ENCODE results near the gene LRRN4CL.
A peak's percentile ranks its signal among the peaks of the same experiment; 100 is the strongest.
"Not testable (repeated sequence)": the region's sequence is repeated elsewhere in the genome, so short reads cannot be mapped to it uniquely, and the experiment has no call there.

Gene LRRN4CL

DNA sequence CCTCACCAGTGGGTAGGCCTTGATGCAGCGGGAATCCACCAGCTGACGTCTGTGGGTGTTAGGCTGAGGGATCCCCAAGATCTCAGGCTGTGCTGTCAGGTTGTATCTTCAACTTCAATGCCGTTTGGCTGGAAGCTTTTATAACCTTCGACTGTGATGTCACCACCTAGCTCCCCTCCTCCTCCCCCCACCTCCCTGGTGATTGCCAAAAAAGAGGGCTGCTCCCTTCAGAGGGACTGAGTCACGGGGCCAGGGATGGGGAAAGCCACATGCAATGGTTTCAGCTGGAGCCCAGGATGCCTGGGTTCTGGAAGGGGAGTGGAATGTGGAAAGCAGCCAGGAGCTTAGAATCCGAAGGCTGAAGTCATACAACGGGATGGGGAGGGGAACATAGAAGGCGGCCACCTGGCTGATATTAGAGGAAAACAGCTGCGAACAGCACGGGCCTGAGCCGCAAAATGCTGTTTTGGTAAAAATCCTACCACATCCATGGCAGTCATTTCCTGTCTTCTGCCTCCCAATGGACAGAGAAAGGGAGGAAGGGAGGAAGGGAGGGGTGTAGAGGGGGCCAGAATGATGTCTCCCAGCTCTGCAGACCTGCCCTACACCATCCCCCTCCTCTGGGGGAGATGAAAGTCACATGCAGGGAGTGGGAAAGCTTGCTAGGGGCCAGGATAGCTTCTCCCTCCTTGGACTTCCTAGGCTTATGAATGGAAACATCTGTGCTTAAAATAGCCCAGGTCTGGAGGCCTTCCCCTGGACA is at the start of gene LRRN4CL:
Gene LRRN4CL, minus strand, starts transcription at position 110 of the 763 bp plus-strand sequence. CDS start 1,022 bp downstream, outside the sequence.
- no peak for DNase-seq

DNA sequence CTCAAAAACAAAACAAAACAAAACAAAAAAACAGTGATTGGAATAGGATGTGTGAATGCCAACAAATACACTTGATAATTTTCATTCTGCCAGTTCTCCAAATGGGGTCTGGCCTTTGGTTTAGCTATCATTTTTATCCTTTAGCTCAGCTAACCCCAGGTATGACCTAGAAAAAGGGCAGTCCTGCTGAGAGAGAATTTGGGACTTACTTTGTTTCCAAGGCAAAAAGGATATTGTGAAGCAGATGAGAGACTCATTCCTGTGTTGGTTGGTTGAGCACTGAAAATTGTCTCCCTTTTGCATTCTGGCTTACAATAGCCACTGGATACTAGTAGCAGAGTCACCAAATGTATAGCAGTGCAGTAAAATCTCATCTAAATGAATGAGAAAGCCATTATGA is 47.9 kb upstream of the LRRN4CL start:
- DNase-seq: no peak

DNA sequence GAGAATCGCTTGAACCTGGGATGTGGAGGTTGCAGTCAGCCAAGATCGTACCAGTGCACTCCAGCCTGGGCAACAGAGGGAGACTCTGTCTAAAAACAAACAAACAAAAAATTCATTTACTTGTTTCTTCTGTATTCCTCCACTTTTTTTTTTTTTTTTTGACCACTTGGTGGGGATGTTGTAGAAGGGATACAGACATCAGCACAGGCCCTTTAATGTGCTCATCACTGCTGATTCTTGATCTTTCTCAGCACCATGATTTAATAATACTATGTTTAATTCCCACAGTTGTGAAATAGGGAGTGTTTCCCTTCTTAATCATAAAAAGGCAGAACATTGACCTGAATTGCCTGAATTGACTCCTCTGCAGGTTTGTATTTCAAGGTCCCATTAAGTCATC is 43.5 kb upstream of the LRRN4CL start:
- no peak for DNase-seq

DNA sequence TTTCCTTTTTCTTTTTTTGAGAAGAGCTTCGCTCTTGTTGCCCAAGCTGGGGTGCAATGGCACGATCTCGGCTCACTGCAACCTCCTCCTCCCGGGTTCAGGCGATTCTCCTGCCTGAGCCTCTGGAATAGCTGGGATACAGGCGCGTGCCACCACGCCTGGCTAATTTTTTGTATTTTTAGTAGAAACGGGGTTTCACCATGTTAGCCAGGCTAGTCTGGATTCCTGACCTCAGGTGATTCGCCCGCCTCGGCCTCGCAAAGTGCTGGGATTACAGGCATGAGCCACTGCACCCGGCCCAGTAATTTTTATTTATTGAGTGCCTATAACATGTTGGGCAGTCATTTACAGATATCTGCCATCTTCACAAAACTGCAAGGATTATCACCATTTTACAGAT is 40.7 kb upstream of the LRRN4CL start:
- DNase-seq: not testable (repeated sequence)

DNA sequence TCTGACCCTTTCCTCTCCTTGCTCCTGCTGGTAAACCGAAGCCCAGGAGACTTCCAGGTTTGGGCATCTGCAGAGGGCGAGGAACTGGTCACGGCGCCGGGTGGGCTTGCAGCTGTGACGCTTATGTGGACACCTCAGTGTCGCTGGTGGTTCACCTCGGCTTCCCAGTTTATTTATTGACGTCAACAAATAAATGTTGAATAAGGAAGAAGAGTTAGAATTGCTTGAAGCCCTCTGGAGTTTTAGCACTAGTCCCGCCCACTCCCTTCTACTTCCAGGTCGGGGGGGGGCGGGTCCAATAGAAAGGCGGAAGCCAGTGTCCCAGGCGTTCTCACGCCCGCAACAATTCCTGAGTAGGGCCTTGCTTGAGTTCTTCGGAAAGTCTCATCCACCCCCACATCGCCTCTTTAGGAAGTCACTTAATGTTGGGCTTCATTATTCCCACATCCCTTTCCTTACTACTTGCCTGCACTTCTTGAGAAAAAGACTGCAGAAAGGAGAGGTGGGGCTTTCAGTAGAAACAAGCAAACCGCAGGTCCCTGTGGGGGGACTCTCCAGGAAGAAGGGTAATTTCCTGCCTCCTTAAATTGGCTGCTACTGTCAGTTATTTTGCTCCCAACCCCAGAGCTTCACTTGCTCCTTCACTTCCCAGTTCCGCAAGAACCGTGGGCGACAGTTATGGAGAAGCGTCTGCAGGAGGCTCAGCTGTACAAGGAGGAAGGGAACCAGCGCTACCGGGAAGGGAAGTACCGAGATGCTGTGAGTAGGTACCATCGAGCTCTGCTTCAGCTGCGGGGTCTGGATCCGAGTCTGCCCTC is 39.0 kb upstream of the LRRN4CL start, which contains the start of gene TTC9C:
Gene TTC9C, plus strand, starts transcription at position 316 of the 818 bp plus-strand sequence. Its CDS starts 363 bp downstream, at position 679.
- peak; percentile 66 for DNase-seq

DNA sequence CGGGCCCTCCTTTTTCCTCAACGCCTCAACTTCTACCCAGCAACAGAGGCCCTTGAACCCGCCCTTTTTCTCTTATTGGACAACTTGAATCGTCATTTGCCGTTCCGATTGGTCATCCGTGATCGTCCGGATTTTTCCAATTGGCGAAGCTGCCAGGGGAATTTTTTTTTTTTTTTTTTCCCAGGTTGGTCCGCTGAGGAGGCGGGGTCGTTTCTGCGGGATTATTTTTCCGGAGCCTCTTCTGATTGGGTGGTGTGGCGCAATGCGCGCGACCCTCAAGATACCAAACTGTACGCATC is 38.5 kb upstream of the LRRN4CL start:
- peak; percentile 92 for DNase-seq

DNA sequence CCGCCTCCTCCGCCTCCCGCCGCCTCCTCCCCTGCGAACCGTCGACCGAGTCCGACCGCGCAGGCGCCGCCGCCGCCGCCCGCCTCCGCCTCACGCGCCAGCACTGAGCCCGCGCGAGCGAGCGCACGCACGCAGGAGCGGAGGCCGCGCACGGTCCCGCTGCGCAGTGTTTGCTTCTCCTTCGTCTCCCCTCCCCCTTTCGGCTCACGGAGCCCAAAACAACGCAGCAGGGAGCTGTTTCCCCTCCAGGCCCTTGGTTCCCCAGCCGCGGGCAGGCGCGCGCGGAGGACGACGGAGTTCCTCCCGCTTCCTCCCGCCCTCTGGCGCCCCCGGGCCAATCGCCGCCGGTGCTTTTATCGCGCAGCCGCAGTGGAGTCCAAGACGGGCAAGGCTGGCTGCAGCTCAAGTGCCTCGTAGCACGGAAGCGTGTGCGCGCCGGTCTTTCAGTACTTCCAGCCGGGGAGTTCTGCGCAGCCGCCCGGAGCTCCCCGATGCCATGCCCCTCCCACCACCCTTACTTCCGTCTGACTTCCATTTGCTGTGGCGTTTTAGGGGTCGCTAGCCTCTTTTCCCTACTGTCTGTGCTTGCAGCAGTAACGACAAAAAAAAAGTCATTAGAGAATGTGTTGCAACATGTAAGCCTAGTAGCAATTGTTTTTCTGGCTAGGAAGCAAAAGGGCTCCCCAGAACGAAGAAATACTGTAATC is 38.0 kb upstream of the LRRN4CL start, which contains the start of gene HNRNPUL2:
Gene HNRNPUL2, minus strand, starts transcription at position 293 of the 707 bp plus-strand sequence. CDS start 301 bp downstream, outside the sequence.
- peak; percentile 93 for DNase-seq

DNA sequence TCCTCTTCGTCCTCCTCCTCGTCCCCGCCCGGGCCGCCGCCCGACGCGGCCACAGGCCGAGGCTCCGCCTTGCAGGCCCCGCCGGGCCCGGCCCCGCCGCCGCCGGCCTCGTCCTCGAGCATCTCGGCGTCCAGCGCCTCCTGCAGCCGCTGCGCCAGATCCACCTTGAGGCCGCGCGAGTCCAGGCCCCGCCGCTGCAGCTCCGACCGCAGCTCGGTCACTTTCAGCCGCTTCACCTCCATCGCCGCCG is 37.5 kb upstream of the LRRN4CL start:
- no peak for DNase-seq

DNA sequence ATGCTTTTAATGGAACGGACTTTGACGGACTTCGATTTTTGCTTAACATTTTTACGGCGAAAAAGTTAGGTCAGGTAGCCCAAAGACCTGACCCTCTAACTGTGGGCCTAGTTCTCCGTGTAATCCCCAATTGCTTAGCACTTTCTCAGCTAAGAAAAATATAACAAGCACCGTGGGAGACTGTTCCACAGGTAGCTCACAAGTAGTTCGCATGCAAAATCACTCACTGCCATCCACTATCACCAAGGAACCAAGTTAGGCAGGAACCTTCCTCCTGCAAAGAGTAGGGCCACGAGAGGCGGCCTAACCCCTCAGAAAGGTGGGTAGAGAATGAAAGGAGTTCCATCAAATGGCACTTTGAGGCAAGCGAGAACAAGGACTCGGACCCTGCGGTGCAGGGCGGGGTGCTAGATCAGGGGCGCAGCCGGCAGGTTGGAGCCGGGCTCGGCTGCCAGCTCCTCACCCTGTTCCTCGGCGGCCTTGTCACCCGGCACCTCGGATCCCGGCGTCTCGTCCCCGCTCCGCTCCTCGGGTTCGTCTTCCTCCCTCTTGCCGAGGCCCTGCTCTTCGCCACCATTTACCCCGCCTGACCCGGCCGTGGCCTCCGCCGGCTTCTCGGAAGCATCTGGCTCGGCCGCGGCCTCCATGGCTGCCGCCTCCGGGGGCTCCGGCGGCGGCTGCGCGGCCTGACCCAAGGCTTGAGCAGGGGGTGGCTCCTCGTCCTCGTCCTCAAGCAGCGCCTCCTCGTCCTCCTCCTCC is 37.0 kb upstream of the LRRN4CL start:
- DNase-seq: no peak

DNA sequence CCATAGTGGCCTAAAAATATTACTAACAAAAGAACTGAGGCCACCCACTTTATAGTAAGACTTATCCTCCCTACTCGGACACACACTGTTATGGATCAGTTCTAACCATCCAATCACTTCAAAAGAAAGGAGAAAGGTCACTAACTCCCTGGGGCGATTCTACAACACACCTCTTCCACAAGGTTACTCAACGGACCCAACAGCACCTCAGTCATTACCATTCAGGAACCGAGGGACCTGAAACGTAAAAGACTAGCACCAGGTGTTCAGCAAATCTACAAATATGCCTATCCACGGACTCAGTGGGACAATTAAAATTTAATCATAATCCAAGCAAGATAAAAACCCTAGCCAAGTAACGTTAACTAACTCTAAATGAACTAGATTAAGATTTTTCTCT is 36.3 kb upstream of the LRRN4CL start:
- DNase-seq: no peak

DNA sequence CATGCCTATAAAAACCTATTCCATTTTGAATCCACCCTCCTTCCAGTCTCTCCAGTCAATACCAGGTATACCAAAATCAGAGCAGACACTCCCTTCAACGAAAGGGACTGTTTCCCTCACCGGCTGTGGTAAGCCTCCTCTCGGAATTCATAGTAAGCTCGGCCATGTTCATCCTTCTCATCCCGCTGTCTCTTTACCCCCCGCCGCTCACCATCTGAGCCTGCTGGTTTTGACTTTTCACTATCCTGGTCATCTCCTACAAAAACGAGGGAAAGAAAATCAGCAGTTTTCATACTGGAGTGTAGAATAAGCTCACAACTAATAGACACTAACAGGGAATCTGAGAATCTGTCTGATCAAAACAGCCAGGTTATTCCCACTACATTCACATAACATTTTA is 34.8 kb upstream of the LRRN4CL start:
- no peak for DNase-seq

DNA sequence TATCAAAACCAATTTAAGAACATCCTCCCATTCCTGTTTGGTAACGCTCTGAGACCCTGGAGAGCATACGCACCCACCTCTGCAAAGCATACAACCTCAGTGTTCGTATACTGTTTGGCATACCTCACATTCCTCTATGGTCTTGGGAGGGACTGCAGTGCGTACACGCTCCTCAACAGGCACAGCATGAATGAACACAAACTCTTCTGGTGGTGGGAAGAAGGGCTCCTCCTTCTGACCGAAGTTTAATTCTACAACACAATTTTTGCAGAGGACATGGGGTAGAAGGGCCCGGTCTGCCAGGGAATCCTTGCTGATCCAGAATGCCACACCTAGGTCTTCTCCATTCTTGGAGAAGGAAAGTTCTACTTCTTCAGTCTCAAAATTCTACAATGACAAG is 32.7 kb upstream of the LRRN4CL start:
- no peak for DNase-seq

DNA sequence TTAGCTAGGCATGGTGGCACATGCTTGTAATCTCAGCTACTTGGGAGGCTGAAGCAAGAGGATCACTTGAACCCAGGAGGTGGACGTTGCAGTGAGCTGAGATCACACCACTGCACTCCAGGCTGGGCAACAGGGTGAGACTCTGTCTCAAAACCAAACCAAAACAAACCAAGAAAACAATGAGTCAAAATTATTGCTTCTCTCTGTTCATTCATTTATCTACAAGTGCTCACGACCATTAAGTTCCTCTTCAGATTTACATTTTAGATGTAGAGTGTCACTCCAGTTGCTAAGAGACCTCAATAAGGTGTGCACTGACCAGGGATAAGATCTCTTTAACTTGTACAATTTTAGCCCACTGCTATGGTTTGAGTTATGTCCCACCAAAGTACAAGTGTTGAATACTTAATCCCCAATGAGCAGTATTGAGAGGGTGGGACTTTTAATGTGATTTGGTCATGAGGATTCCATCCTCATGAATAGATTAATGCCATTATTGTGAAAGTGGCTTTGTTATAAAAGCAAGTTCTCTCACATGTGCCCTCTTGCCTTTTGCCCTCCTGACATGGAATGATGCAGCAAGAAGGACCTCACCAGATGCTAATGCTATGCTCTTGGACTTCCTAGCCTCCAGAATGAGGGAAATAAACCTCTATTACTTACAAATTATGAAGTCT is 30.1 kb upstream of the LRRN4CL start:
- DNase-seq: no peak

DNA sequence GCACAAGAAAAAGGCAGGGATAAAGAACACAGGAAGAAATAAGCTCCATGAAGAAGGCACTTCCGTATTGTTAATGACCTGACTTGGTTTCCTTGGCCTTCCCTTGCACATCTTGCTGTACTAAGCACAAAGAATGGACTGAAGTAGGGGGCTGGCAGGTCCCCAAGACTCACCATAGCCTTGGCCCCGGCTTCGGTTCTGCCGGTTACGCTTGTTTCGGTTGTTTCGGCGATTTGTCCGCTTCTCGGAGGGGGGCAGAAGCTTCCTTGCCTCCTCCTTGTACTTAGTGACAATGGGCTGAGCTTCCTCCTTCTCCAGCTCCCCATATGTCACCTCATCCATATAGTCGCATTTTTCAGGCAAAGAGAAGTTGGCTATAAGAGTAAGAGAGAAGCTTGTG is 27.5 kb upstream of the LRRN4CL start:
- DNase-seq: no peak

DNA sequence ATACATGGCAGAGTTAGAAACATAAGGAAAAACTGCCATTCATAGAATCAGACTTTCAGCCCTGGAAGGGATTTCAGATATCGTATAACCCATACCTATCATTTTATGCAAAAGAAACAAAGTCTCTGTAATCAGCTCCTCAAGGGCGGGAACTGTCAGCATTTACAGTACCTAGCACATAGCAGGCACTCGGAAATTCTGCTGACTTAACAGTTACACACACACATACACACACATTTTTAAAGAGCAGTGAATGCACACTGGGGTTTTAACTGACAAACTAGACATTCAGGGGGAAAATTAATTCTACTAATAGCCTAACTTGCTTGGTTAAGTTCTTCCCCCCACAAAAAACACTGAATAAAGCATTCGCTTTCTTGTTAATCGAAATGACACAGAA is 26.9 kb upstream of the LRRN4CL start:
- DNase-seq: no peak

DNA sequence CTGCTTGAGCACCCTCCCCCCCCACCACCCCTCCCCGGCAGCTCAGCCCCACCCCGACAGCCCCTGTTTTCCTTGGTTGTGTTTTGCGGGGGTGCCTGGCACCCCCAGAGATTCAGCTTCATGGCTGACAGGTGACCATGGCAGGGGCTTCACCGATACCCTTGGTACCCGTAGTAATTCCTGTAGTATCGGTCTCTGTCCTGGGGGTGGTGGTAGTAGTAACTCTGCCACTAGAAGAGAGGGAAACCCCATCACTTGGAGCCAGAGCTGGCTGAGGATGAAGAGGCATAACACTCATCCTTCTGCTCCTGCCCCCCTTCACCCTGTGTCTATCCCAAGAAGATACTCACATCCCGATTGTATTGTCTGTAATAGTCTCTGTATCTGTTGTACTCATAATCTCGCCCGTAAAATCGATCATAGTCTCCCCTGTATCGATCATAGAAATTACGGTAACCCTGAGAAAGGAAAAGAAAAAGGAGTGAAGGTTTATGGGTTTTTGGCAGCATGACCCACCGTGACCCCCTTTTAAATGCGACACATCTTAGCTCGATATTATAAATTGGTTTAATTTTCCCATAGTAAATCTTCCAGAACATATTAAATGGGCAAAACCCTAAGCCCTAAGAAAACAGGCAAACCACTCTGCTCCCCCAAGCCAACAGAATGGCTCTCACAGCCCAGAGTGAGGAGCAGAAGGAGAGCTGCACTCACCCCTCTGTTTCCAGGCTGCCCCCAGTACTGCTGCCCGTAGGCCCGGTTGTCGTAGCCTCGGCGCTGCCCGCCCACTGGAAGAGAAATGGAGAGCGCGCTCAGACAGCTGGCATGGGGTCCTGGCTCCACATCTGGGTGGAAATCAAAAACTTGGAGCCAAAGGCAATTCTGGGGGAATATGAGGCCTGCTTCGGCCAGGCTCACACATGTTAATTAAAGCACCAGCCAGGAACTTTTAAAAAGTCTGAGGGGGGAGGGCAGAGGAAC is 26.1 kb upstream of the LRRN4CL start:
- no peak for DNase-seq

DNA sequence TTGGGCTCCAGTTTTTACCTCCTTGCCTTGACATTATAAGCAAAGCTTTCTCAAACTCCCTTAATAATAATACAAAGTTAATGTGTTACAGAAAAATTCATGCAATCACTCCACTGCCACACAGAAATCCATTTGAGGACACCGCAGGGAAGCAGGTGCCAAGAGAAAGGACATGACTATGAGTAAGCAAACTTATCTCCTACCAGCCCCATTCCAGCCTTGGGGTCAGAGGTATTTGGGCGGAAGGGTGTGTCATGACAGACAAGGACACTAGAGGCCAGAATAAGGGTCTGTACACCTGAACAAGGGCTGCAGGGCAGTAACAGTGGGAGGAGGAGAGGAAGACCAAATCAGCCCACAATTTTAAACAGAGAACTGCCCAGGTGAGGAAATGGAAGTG is 24.0 kb upstream of the LRRN4CL start:
- no peak for DNase-seq

DNA sequence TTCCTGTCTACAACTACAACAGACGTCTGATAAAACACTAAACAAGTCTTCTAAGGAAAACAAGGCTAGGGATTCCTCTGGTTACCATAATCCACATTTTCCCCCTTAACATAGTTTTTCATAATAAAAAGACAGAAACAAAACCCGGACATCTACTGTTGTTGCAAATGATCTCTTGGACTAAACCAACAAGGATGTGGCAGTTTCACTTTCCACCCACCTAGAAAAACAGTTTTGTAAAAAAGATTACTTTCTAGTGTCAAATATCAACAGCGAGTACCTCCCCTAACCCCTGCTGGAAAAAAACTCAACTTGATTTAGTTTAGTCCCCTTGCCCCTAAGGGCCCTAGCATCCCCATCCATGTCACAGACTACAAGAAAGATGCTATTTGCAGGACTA is 23.5 kb upstream of the LRRN4CL start:
- DNase-seq: no peak

DNA sequence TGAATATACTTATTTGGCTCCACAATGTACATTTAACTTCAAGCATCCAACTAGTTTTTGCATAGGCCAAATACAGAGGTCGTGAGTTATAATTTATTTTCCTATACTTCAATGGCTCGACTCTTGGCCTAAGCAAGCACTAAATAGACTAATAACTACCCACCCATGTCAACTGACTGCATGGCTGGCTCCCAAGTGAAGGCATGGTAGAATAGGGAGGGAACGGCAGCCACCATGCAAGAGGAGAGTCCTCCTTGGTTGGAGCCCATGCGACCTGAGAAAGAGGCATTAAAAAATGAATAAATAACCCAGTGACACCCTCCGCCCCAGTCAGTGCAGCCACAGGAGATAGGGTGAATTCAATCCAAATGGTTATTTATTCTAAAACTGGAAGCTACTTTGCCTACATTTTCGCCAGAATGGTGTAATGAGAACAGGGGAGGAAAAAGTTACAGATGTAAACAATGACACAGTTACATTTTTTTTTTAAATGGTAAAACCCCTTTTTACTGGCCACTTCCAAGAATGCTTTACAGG is 23.0 kb upstream of the LRRN4CL start:
- no peak for DNase-seq

DNA sequence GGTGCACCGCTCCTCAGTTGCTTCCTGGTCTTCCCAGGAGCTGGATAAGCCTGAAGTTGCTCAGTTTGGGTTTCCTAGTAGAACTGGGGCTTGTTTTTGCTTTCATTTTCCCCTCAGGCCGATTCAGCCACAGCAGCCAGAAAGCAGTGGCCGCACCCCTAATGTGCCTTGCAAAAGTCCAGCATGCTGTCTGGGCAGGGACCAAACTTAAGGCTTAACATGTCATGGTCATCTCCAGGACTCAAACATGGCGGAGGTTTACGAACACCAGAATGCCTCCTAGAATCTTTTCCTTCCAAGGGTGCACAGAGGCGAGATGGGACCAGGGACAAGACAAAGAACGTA is 20.6 kb upstream of the LRRN4CL start:
- DNase-seq: no peak

All from NCI-H1436 treated with DMSO at 0.1 percent for 48 hours (cell line).